Stimulated activated CD8-positive, alpha-beta memory T cell treated with anti-CD3 and anti-CD28 coated beads, Interleukin-2, amount 100 ng/mL, for 48 hours (primary cell): Measurements from ENCODE around the gene PDXK.
"Not testable (repeated sequence)": the region's sequence is repeated elsewhere in the genome, so short reads cannot be mapped to it uniquely, and the experiment has no call there.

Source experiments
- DNase-seq, 2 donors: peaks; one replicate each; pipeline ENCODE4 v3.0.0-alpha.2; 2020; ENCODE audit warnings: low read depth in 2 of 2

The PDXK gene

GRCh38 chr21:43697758-43698643, 20.9 kb upstream of the PDXK start:
- DNase-seq, result no peak

GRCh38 chr21:43699492-43699777, 19.5 kb upstream of the PDXK start:
- DNase-seq, result not testable (repeated sequence)

- DNase-seq, result no peak
These were observed 18.9 kb upstream of the PDXK start for GRCh38 chr21:43699933-43700599.

- no peak for DNase-seq
These were observed 16.8 kb upstream of the PDXK start for GRCh38 chr21:43701936-43702784.

- no peak for DNase-seq
These were observed 16.2 kb upstream of the PDXK start for GRCh38 chr21:43702785-43703034.

GRCh38 chr21:43703035-43703880, 15.7 kb upstream of the PDXK start:
- peak in 1 of 2 donors; percentile 17 for DNase-seq

- no peak for DNase-seq
These were observed 11.5 kb upstream of the PDXK start for GRCh38 chr21:43707462-43707861.

GRCh38 chr21:43708745-43709381, 10.1 kb upstream of the PDXK start:
- no peak for DNase-seq

- no peak for DNase-seq
These were observed 6.5 kb upstream of the PDXK start for GRCh38 chr21:43712268-43712942.

- not testable (repeated sequence) for DNase-seq
These were observed 5.8 kb upstream of the PDXK start for GRCh38 chr21:43713123-43713522.

GRCh38 chr21:43716376-43717165, 2.4 kb upstream of the PDXK start:
- no peak for DNase-seq

- no peak for DNase-seq
These were observed 1.6 kb upstream of the PDXK start for GRCh38 chr21:43717166-43717853.

- DNase-seq, result no peak
These were observed 710 bp upstream of the PDXK start for GRCh38 chr21:43717967-43718871.

GRCh38 chr21:43719748-43720538, 1.0 kb downstream of the PDXK start:
- DNase-seq, result no peak

- DNase-seq, result no peak
These were observed 1.7 kb downstream of the PDXK start for GRCh38 chr21:43720539-43721166.

- DNase-seq, result no peak
These were observed 2.3 kb downstream of the PDXK start for GRCh38 chr21:43721206-43721605.

GRCh38 chr21:43721939-43722338, 3.0 kb downstream of the PDXK start:
- no peak for DNase-seq
